ENCODE results near the gene ALPP.
"Not testable (repeated sequence)": the region's sequence is repeated elsewhere in the genome, so short reads cannot be mapped to it uniquely, and the experiment has no call there.

ALPP gene

GRCh38 chr2:232422051-232422450 lies 43.5 kb downstream of the ALPP start:
- no peak for DNase-seq (ENCODE audit: low spot score)

- DNase-seq (ENCODE audit: low spot score) = not testable (repeated sequence)
Measured at GRCh38 chr2:232422996-232423395, 44.4 kb downstream of the ALPP start.

- DNase-seq (ENCODE audit: low spot score) = not testable (repeated sequence)
Measured at GRCh38 chr2:232423407-232423806, 44.9 kb downstream of the ALPP start.

GRCh38 chr2:232431705-232432590 lies 53.4 kb downstream of the ALPP start:
- no peak for DNase-seq (ENCODE audit: low spot score)
